Measurements from ENCODE around the gene PCNX3. TPM values are rescaled to one million over a fixed set of nuclear protein-coding genes. Genes with fewer than 3 reads are reported as not detected.

The PCNX3 gene
- total and polyA plus RNA-seq, 2 of the 13 experiments (the other 11 are each of a cell fraction or from before 2014, with no cell fraction given), result 16.2 to 23.0 TPM

- peak overlapping the region; percentile 87 for H3K4me2 ChIP-seq (ENCODE audit: low read depth, low read length)
- peaks cover 4% of the 10 kb centered on the region; the same call in 1 of the 2 replicates for H4K20me1 ChIP-seq (ENCODE audit: insufficient read depth, low read length)
- peaks cover 23 to 31% of the 10 kb centered on the region in 2 experiments for H3K36me3 ChIP-seq (replicated peaks in 1 of 2; ENCODE audit: control insufficient read depth in 1 of 2, insufficient read depth in 2 of 2, low read length in 2 of 2)
- peak overlapping the region; percentile 91 for H3K9ac ChIP-seq (ENCODE audit: insufficient read depth, low read depth, low read length)
- FAIRE-seq (no peak), ATAC-seq (no peak; the same call in 2 of the 3 replicates), DNase-seq (ENCODE audit: low spot score) (no peak)
- in situ Hi-C loops (cut with HindIII; ENCODE audit: extremely low pct_ligation_motif_present, low pct_unique_long_range_greater_than_20kb) (no loop called here), intact Hi-C loops (cut with micrococcal nuclease; ENCODE audit: unreplicated experiment) (no loop called here)
- H3K27ac ChIP-seq (ENCODE audit: extremely low read length, insufficient read depth, low read length), result peak overlapping the region; percentile 69
- peaks cover 14% of the 10 kb centered on the region for H3K79me2 ChIP-seq (ENCODE audit: insufficient read depth, low read length)
- WGBS (ENCODE audit: low lambda C conversion rate), result 2% methylated on average over 5 of the region's 29 CpGs
- H3K4me3 ChIP-seq (replicated peaks in 1 of 3; ENCODE audit: insufficient read depth in 1 of 3, low read depth in 2 of 3, low read length in 3 of 3), result peak overlapping the region; percentile 81 to 94 (median 88)
- H3K27me3 ChIP-seq (ENCODE audit: control insufficient read depth in 1 of 2, insufficient read depth in 2 of 2, low read length in 2 of 2), result no peaks in the 10 kb centered on the region; a peak in 1 of 5 replicates
- ChIA-PET CTCF (ENCODE audit: low intra/inter-chr PET ratio, low total read pairs) (no interaction called here), POLR2A (interaction anchor here (1.0 to 3.6 kb wide), 12 partner anchors 9 to 197 kb away, joined by 3 to 57 read pairs (median 5); partner anchors contain the start of genes KAT5, MUS81, PCNX3 and RNASEH2C)
- TSS peak; percentile 66 for BruUV-seq (replicated peaks)
- no peak overlapping the region for H2AFZ ChIP-seq (ENCODE audit: low read length)
- H3K9me3 ChIP-seq (ENCODE audit: low read length), result no peaks in the 10 kb centered on the region
- peaks cover 10% of the 10 kb centered on the region for H3K4me1 ChIP-seq (ENCODE audit: insufficient read depth, low read length)
- TF ChIP-seq PBX2 (CRISPR knock-in tag; IDR thresholded peaks at IDR 0.05) (no peak), KAT7 (CRISPR knock-in tag; IDR thresholded peaks at IDR 0.05; ENCODE audit: borderline replicate concordance) (no peak; the same call in 1 of the 2 replicates), ZNF17 (CRISPR knock-in tag; IDR thresholded peaks at IDR 0.05) (0 out of 2 replicates have a peak, but pooled peaks have one; percentile 42), HIVEP1 (CRISPR knock-in tag; IDR thresholded peaks at IDR 0.05) (0 out of 2 replicates have a peak, but pooled peaks have one; percentile 4), ZNF790 (CRISPR knock-in tag; IDR thresholded peaks at IDR 0.05; ENCODE audit: borderline replicate concordance) (peak; percentile 69; the same call in 1 of the 2 replicates), THAP8 (CRISPR knock-in tag; IDR thresholded peaks at IDR 0.05; ENCODE audit: borderline replicate concordance) (no peak), ZNF713 (CRISPR knock-in tag; IDR thresholded peaks at IDR 0.05) (0 out of 2 replicates have a peak, but pooled peaks have one; percentile 18), CREM (IDR thresholded peaks at IDR 0.05) (no peak), CREM (CRISPR knock-in tag; IDR thresholded peaks at IDR 0.05) (no peak), ZNF34 (CRISPR knock-in tag; IDR thresholded peaks at IDR 0.05; ENCODE audit: borderline replicate concordance) (0 out of 2 replicates have a peak, but pooled peaks have one; percentile 56), ZNF83 (CRISPR knock-in tag; IDR thresholded peaks at IDR 0.05; ENCODE audit: borderline replicate concordance) (no peak), ZMYM4 (CRISPR knock-in tag; IDR thresholded peaks at IDR 0.05) (0 out of 2 replicates have a peak, but pooled peaks have one; percentile 0), ZFP36L1 (CRISPR knock-in tag; IDR thresholded peaks at IDR 0.05) (0 out of 2 replicates have a peak, but pooled peaks have one; percentile 5), DMTF1 (CRISPR knock-in tag; IDR thresholded peaks at IDR 0.05) (no peak), ZBTB42 (CRISPR knock-in tag; IDR thresholded peaks at IDR 0.05) (no peak), PHF21A (CRISPR knock-in tag; IDR thresholded peaks at IDR 0.05) (peak; percentile 11; the same call in 1 of the 2 replicates), RNF219 (CRISPR knock-in tag; IDR thresholded peaks at IDR 0.05) (0 out of 2 replicates have a peak, but pooled peaks have one; percentile 14), SP1 (IDR thresholded peaks at IDR 0.05) (no peak), SP1 (CRISPR knock-in tag; IDR thresholded peaks at IDR 0.05) (no peak)
Measured at GRCh38 chr11:65662247-65662798, 46.7 kb downstream of the PCNX3 start.
